Measurements from ENCODE around the gene CTRB2. TPM values are rescaled to one million over a fixed set of nuclear protein-coding genes. Genes with fewer than 3 reads are reported as not detected.
"Not testable (repeated sequence)": the region's sequence is repeated elsewhere in the genome, so short reads cannot be mapped to it uniquely, and the experiment has no call there.

The CTRB2 gene
- total RNA-seq, 1 donor from 2014 or later = not detected

DNA sequence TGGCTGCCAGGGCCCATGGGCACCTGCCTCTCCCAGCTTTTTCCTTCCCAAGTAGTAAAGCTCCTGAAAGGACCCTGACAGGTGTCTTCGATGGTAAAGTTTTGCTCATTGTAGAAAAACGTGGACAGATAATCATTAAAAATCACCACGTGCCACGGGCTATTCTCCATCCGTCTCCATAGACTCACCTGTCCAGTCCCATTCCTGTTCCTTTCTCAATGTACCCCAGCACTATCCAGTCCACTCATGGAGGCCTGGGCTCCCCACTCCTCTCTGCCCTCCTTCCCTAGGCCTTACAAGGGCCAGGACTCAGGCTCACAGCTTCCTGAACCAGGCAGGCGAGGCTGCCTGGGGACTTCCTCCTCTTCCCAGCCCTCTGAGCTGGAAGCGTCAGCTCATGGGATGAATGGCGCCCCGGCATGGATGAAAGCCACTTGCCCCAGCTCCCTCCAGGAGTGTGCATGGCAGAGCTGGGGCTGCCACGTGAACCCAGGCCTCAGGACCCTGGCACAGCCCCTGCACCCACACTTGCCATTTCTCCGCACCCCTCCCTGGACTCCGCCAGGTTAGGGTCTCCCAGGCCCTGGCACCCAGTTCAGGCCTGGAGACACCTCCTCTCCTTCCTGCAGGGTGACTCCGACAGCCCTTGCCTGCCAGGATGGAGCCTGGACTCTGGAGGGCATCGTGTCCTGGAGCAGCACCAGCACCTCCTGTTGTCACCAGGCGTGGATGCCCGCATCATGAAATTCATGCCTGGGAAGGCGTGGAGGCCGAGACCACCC, 20.6 kb upstream of the CTRB2 start:
- DNase-seq (ENCODE audit: low read depth in 2 of 2) = no peak

DNA sequence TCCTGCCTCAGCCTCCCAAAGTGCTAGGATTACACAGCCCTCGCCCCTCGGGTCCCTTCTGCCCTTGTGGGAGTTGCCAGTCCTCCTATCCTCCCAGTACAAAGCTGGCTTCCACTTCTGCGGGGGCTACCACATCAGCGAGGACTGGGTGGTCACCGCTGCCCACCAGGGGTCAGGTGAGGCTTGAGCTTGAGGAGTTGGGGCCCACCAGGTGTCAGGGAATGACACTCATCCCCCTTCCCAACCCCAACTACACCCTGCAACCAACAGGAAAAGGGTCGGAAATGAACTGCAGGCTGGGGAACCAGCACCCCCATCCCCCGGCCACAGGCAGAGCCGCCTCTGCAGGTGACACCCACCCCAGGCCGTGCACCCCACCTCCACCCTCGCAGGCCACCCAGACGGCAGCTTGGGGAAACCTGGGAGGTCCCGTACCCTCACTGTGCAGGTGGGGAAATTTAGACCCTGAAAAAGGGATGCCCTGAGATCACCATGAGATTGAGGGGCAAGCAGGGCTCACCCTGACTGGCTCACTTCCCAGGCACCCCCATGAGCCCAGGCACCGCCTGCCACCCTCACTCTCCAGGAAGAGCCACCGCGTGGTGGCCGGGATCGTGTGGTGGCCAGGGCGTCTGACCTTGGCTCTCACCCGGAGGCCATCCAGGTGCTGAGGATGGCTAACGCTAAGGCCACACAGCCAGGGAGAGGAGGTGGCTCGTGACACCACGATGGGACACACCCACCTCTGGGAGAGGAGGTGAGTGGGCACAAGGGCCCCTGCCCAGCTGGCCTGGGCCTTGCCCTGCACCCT, 19.8 kb upstream of the CTRB2 start:
- DNase-seq (ENCODE audit: low read depth in 2 of 2) = no peak

DNA sequence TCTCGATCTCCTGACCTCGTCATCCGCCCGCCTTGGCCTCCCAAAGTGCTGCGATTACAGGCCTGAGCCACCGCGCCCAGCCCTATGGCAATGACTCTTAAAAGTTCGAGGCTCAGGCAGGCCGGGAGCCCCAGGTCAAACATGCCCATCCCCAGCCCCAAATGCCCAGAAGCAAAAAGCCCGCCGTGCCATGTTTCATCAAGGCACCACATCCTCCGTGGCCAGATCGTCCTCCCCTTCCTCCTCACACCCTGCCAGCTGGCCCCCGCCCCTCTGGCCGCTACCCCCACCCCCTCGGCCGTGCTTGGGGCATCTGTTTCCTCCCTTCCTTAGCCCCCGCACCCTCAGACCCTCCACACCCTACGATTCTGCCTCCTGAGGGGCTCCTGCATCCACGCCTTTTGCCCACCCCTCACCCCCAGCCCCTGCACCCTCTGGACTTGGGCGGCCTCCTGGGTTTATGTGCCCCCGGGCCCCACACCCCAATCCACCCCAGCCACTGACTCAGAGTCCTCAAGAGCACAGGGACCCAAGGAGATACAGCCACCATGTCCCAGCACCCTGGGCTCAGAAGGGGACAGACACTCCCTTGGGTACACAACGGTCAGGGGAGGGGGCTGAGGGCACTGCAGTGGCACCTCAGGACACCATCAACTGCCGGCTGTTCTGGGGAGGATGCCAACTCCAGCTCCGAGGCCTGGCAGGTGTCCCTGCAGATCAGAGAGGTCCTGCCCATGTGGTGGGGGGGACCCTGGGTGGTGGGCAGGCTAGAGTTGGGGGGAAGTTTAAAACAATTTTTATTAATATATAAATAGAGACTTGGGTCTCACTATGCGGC, 18.9 kb upstream of the CTRB2 start:
- DNase-seq (ENCODE audit: low read depth in 2 of 2) = no peak

DNA sequence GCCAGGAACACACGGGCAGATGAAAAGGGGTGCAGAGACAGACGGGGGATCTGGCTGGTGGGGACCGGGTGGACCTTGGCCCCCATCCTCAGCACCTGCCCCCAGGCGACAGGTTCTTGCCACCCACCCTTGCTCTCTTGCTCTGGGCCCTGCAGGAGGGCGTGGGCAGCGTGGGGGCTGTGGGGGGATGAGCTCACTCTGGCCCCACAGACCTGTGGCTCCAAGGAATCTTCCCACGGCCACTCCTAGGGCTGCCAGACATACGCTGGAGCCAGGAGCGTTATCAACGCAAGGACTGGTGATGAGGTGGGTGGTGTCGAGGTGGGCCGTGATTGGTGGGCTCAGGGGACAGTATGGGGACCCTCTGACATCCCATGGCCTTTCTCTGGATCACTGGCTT, 18.1 kb upstream of the CTRB2 start:
- no peak for DNase-seq (ENCODE audit: low read depth in 2 of 2)

DNA sequence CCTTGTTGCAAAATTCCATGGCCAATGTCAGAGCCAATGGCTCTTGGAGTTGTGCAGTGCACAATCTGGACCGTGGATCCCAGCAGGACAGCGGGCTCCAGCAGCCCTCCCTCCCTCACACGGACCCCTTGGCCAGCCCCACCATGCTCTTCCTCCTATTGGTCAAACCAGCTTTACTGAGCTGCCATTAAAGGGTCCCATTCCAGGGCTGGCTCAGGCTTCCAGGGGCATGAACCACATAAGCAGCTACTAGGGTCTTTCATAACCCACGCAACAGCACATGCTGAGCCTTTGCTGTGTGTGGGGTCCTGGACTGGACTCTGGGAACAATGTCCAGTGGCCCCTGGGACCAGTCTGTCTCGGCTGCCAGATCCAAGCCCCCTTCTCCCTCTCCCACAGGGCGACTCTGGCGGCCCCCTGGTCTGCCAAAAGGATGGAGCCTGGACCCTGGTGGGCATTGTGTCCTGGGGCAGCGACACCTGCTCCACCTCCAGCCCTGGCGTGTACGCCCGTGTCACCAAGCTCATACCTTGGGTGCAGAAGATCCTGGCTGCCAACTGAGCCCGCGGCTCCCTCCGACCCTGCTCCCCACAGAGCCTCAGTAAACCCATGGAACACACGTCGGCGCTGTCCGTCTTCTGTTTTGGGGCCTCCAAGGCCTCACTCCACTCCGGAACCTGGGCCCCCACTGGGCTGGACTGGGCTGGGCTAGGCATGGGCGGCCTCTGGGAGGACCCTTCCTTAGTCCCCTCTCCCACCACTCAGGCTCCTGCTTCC, 17.5 kb upstream of the CTRB2 start:
- DNase-seq (ENCODE audit: low read depth in 2 of 2) = no peak

DNA sequence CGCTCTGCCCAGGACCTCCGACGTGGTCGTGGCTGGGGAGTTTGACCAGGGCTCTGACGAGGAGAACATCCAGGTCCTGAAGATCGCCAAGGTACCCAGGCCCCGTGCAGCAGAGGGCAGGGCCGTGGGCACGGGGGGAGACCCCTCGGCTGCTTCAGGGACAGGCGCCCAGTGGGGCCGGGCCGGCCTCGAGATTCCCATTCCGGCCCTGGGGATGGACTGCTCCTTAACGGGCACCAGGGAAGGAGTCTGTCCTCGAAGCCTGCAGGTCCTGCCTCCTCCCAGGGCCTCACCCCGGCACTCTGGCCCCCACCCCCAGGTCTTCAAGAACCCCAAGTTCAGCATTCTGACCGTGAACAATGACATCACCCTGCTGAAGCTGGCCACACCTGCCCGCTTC, 16.2 kb upstream of the CTRB2 start:
- not testable (repeated sequence) for DNase-seq (ENCODE audit: low read depth in 2 of 2)

DNA sequence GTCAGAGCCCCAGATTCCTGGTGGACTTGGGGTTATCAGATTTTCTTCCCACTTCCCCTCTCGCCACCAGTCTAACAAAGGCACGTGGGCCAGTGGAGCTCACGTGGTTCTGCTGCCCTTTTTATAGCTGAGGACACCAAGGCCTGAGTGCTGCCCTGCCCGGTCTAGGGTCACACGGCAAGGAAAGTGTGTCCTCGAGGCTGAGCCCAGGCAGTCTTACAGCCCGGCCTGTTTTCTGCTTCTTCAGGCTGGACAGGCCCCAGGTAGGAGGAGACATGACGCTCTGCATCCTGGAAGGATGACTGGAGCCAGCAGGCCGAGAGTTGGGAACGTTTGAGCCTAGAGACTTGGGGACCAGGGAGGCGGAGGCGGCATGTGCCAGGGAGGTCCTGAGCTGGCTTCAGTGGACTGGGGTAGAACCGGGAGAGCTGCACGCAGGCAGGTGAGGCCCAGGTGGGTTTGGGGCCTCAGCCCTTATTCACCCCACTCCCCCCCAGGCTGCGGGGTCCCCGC, 15.4 kb upstream of the CTRB2 start:
- no peak for DNase-seq (ENCODE audit: low read depth in 2 of 2)

DNA sequence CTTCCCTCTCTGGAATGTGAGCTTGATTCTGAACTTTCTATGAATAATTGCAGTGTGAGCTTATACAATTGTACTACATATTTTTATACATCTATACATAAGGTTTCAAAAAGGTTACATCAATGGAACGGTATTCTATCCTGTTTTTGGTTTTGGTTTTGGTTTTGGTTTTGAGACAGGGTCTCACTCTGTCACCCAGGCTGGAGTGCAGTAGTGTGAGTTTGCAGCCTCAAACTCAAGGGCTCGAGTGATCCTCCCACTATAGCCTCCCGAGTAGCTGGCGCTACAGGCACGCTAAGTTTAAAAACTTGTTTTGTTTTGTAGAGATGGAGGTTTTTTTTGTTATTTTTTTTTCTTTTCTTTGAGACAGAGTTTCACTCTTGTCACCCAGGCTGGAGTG, 12.9 kb upstream of the CTRB2 start:
- no peak for DNase-seq (ENCODE audit: low read depth in 2 of 2)

DNA sequence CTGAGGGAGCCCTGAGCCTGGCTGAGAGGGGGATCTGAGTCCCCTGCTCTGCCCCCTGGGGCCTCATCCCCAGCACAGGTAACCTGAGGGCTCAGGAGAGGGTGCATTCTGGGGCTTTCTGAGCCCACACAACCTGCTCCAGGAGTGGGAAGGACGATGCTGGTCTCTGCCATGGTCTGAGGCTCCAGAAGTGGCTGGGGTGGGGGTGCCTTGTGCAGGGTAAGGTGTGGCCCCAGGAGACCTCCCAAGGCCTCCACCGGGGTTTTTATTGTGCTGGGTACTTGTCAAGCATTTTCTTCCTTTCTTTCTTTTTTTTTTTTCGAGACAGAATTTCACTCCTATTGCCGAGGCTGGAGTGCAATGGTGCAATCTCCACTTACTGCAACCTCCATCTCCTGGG, 12.1 kb upstream of the CTRB2 start:
- no peak for DNase-seq (ENCODE audit: low read depth in 2 of 2)

DNA sequence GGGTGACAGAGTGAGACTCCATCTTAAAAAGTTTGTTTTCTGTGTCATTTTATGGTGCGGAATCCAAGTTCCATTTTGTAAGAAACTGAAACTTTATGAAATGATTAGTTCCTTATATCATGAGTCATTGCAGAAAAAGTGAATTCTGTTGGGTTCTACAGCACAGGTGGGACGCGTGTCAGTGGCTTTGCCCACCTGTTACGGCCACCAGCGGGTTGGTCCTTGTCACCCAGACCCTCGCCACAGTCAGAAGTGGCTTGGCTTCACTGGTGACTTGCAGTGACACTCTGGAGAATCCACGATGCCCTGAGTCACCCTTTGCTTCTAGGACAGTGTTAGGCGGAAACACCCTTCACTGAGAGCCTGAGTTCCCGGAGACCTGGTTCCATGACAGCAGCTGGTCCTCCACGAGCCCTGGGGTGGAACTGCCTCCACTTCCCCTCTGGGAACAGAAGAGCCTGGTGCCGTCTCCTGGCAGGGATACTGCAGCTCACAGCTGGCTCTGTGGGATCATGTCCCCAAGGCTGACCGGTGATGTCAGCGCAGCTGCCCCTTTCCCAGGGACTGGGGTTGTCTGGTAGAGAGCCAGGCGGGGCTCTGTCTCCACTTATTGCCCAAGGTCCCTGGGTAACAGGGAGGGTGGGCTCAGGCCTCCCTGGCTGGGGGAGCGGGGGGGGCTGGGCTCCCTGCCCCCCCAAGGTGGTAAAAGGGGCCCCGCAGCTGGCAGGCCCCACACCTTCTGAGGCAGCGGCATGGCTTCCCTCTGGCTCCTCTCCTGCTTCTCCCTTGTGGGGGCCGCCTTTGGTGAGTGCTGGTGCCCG, 11.5 kb upstream of the CTRB2 start, which contains the start of gene CTRB1:
Gene CTRB1, plus strand, starts transcription at position 733 of the 821 bp plus-strand sequence. Its CDS starts 20 bp downstream, at position 753.
- no peak for DNase-seq (ENCODE audit: low read depth in 2 of 2)

DNA sequence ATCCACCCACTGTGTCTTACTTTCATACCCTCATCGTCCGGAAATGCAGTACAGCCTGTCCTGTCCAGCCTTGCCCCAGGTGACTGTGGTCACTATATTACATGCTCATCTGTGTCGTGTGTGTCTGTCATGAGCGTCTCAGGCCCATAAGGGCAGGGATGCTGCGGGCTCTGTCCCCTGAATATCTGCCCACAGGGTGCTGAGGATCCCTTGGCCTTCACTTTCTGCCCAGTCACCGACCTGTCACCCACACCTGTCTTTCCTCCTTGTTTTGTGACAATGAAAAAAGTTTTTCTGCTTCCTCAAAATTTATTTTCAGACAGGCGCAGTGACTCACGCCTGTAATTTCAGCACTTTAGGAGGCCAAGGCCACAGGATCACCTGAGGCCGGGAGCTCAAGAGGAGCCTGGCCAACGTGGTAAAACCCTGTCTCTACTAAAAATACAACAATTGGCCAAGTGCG, 10.5 kb upstream of the CTRB2 start:
- DNase-seq (ENCODE audit: low read depth in 2 of 2) = no peak

DNA sequence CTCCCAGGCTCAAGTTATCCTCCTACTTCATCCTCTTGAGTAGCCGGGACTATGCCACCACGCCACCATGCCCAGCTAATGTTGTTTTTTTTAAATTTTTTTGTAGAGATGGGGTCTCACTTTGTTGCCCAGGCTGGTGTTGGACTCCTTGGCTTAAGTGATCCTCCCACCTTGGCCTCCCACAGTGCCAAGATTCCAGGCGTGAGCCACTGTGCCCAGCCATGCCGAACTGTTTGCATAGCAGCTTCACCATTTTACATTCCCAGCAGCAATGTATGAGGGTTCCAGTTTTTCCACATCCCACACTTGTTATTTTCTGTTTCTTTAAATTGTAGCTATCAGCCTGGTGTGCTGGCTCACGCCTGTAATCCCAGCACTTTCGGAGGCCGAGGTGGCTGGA, 9.6 kb upstream of the CTRB2 start:
- no peak for DNase-seq (ENCODE audit: low read depth in 2 of 2)

DNA sequence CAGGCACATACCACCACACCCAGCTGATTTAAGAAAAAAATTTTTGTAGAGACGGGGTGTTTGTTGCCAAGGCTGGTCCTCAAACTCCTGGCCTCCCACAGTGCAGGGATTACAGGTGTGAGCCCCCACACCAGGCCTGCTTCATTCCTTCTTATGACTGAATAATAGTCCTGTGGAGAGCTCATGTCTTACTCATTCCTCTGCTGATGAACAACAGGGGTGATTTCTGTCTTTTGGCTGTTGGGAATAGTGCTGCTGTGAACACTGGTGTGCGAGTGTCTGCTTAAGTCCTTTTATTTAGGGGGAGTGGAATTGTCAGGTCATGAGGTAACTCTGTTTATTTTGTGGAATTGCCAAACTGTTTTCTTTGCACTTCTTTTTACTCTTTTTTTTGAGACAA, 9.2 kb upstream of the CTRB2 start:
- DNase-seq (ENCODE audit: low read depth in 2 of 2) = no peak

DNA sequence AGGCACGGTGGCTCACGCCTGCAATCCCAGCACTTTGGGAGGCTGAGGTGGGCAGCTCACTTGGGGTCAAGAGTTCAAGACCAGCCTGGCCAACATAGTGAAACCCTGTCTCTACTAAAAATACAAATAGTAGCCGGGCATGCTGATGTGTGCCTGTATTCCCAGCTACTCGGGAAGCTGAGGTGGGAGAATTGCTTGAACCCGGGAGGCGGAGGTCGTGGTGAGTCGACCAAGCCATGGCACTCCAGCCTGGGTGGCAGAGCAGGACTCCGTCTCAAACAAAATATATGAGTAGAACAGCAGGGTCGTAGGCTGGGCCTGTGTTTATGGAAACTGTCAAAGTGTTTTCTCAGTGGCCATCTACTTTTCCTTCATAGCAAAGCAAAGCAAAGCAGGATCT, 4.3 kb upstream of the CTRB2 start:
- DNase-seq (ENCODE audit: low read depth in 2 of 2) = not testable (repeated sequence)

DNA sequence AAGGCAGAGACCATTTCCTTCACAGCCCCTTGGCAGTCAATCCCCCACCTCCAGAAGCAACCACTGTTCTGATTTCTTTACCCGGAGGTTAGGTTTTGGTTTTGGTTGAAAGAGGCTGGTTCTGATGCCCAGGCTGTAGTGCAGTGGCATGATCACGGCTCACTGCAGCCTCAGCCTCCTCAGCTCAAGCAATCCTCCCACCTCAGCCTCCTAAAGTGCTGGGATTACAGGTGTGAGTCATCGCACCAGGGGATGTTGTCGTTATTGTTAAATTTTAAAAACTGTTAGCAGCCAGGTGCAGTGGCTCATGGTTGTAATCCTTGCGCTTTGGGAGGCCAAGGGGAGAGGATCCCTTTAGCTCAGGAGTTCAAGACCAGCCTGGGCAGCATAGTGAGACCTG, 3.0 kb upstream of the CTRB2 start:
- no peak for DNase-seq (ENCODE audit: low read depth in 2 of 2)

DNA sequence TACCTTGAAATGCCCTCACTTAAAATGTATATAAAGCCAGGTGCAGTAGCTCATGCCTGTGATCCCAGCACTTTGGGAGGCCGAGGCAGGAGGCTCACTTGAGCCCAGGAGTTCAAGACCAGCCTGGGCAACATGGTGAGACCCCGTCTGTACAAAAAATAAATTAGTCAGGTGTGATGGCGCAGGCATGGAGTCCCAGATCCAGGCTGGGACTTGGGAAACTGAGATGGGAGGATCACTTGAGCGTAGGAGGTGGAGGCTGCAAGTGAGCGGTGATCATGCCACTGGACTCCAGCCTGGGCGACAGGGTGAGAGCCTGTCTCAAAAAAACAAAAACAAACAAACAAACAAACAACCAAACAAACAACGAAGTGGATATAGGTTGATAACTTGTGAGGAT, 2.6 kb upstream of the CTRB2 start:
- not testable (repeated sequence) for DNase-seq (ENCODE audit: low read depth in 2 of 2)

DNA sequence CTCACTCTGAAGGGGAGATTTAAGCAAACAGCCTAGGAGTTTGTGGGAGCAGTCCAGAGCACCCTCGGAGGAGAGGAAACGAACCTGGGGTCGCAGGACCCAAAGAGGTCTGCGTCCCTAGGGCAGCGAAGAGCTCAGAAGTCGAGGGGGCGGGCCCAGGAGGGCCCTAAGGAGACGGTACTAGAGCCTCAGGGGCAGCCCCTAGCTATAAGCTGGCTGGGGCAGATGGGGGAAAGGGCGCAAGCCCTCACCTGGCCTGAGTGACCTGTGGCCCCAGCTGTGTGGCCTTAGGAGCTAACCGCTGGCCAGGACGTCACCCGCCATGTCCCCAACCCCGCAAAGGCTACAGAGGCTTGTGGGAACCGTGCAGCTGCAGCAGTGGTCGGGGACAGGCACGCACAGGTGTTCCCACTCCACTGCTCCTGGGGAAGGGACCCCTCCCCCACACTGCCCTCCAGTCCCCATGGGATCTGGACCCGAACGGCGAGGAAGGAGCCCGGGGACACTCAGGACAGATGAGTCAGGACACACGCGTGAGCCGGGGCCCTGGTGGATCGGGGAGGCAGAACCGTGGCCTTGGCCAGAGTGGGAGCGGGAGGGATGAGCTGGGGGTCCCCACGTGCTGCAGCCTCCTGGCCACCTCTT, 2.0 kb upstream of the CTRB2 start:
- no peak for DNase-seq (ENCODE audit: low read depth in 2 of 2)

DNA sequence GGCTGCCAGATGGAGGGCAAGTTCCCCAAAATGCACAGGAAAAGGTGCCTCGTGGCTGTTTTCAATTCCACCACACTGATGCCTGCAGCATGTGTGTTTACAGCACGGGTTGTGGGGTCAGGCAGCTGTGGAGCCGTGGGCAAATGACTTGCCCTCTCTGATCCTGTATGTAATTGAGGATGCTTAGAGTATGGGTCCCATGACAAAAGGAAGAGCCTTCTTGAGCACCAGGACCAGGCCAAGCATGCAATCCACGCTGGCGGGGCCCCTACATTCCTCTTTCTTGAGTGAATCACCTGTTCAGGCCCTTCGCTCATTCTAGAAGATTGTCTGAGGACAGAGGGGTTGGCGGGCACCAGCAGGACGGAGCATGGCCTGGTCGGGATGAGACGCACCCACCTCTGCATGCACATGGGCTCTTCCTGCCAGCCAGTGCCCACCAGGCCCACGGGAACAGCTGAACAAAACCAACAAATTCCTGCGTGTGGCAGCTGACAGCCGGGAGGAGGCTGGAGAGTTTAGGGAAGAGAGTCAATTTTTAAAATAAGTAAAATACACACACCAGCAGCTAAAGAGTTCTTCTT, 1.4 kb upstream of the CTRB2 start:
- no peak for DNase-seq (ENCODE audit: low read depth in 2 of 2)

DNA sequence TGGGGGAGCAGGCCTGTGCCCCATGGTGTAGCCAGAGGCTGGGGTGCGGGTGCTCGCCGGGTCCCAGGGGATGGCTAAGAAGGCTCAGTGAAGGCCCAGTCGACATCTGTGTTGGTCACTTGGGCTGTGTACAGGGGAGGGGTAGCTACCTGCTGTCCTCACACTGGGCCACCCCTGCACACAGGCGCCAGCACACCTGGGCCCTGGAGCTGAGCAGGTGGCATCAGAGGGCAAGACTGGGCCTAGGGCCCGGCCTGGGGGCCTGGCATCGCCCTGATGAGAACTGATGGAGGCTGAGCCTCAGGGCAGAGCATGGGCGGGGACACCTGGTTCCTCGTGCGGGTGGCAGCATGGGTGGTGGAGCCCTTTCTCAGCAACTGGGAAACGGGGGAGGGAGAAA, 870 bp upstream of the CTRB2 start:
- DNase-seq (ENCODE audit: low read depth in 2 of 2) = no peak

All from dermis microvascular lymphatic vessel endothelial cell (primary cell).